CD8-positive, alpha-beta memory T cell (primary cell): ENCODE results near the gene TTC16. TPM values are rescaled to one million over a fixed set of nuclear protein-coding genes. Genes with fewer than 3 reads are reported as not detected.

Experiments used
- CTCF ChIA-PET: fragments of 350-600 bp; sonication (Branson Sonifier 250); formaldehyde crosslinking; loops from one replicate; lab custom pipeline; 2021; ENCODE audit warnings: antibody characterized with exemption; lab: Charles Lee
- POLR2A ChIA-PET: fragments of 350-600 bp; sonication (Branson Sonifier 250); formaldehyde crosslinking; loops from one replicate; lab custom pipeline; 2021; ENCODE audit warnings: antibody characterized with exemption; lab: Charles Lee
- DNase-seq, 5 donors: peaks; one replicate each; pipeline versions ENCODE4 v3.0.0 to v3.0.0-alpha.2; 2020 to 2022; ENCODE audit warnings: mixed read lengths in 1 of 5
- H3K27ac ChIP-seq: one replicate; pipeline ENCODE4 v1.7.0; 2013; ENCODE audit warnings: low read depth, mild to moderate bottlenecking, low read length, moderate library complexity
- H3K27me3 ChIP-seq: 2 replicates; pipeline ENCODE4 v1.7.0; 2013; ENCODE audit warnings: low read length, mild to moderate bottlenecking; ENCODE audit not compliant: insufficient read depth, poor library complexity, severe bottlenecking
- H3K36me3 ChIP-seq: 2 replicates; pipeline ENCODE4 v1.7.0; 2013; ENCODE audit warnings: mild to moderate bottlenecking, low read length, moderate library complexity; ENCODE audit not compliant: insufficient read depth
- H3K4me1 ChIP-seq: 2 replicates; pipeline ENCODE4 v1.7.0; 2013; ENCODE audit warnings: mild to moderate bottlenecking, low read length, moderate library complexity; ENCODE audit not compliant: insufficient read depth
- H3K4me3 ChIP-seq: 2 replicates; pipeline ENCODE4 v1.7.0; 2013; ENCODE audit warnings: mild to moderate bottlenecking, low read length
- H3K9me3 ChIP-seq: 2 replicates; pipeline ENCODE4 v1.7.0; 2013; ENCODE audit warnings: mild to moderate bottlenecking, low read length
- H3K27ac Mint-ChIP-seq, 8 donors: one replicate each; pipeline ENCODE4 v1.8.0; 2020 to 2021; ENCODE audit warnings: mixed read lengths in 8 of 8, mild to moderate bottlenecking in 6 of 8, inconsistent platforms in 3 of 8, moderate library complexity in 3 of 8
- H3K27me3 Mint-ChIP-seq, 2 donors: one replicate each; pipeline ENCODE4 v1.8.0; 2020 to 2021; ENCODE audit warnings: mixed read lengths in 2 of 2, mild to moderate bottlenecking in 1 of 2, moderate library complexity in 1 of 2
- H3K36me3 Mint-ChIP-seq, 3 donors: one replicate each; pipeline ENCODE4 v1.8.0; 2020 to 2021; ENCODE audit warnings: mixed read lengths in 3 of 3, inconsistent platforms in 1 of 3, mild to moderate bottlenecking in 1 of 3
- H3K4me1 Mint-ChIP-seq, 3 donors: one replicate each; pipeline ENCODE4 v1.8.0; 2020 to 2021; ENCODE audit warnings: mixed read lengths in 3 of 3, inconsistent platforms in 1 of 3, mild to moderate bottlenecking in 1 of 3
- H3K4me3 Mint-ChIP-seq, 7 donors: one replicate each; pipeline ENCODE4 v1.8.0; 2020 to 2021; ENCODE audit warnings: mixed read lengths in 7 of 7, mild to moderate bottlenecking in 6 of 7, moderate library complexity in 4 of 7, inconsistent platforms in 2 of 7
- H3K9me3 Mint-ChIP-seq, 5 donors: one replicate each; pipeline ENCODE4 v1.8.0; 2020 to 2022; ENCODE audit warnings: mixed read lengths in 5 of 5, mild to moderate bottlenecking in 3 of 5, moderate library complexity in 2 of 5, inconsistent platforms in 1 of 5
- polyA plus RNA-seq: library from polyadenylated mRNA; unstranded; fragments of 300-500 nt; fragmentation: Illumina TruSeq; gene quantifications from one replicate; pipeline ENCODE4 v1.2.3, GENCODE V29; 2021
- total RNA-seq, 2 experiments: library from RNA; stranded (reverse); gene quantifications; one replicate each; pipeline ENCODE4 v1.2.3, GENCODE V29; 2021

Gene TTC16
- total and polyA plus RNA-seq, 3 experiments from 2014 or later = 1.6 to 7.1 (median 1.8) TPM

GRCh38 chr9:127776195-127776923 lies 60.5 kb downstream of the TTC16 start:
- Histone ChIP-seq H3K9me3 (no peaks in the 10 kb centered on the region), H3K27ac (peak overlapping the region; percentile 82), H3K4me1 (peaks cover 49% of the 10 kb centered on the region), H3K4me3 (peak overlapping the region; percentile 68), H3K36me3 (peaks cover 17% of the 10 kb centered on the region), H3K27me3 (no peaks in the 10 kb centered on the region)
- peaks cover 0 to 38% (median 6%) of the 10 kb centered on the region in 3 donors for H3K36me3 Mint-ChIP-seq
- peak overlapping the region; percentile 91 to 100 (median 98) for H3K27ac Mint-ChIP-seq
- H3K27me3 Mint-ChIP-seq = no peaks in the 10 kb centered on the region
- peak overlapping the region; percentile 99 to 100 (median 100) for H3K4me3 Mint-ChIP-seq
- no peaks in the 10 kb centered on the region for H3K9me3 Mint-ChIP-seq
- DNase-seq = peak; percentile 61 to 87 (median 75)
- CTCF ChIA-PET = interaction anchor here (0.7 to 3.4 kb wide), 5 partner anchors 9 to 259 kb away, joined by 3 to 17 read pairs (median 6); partner anchors contain the start of genes CDK9 and TOR2A
- POLR2A ChIA-PET = interaction anchor here (0.5 to 2.3 kb wide), 6 partner anchors 9 to 388 kb away, joined by 3 to 13 read pairs (median 5); partner anchors contain the start of gene CDK9
- H3K4me1 Mint-ChIP-seq = peaks cover 43 to 69% (median 67%) of the 10 kb centered on the region in 3 donors

- peak overlapping the region; percentile 68 for H3K4me3 ChIP-seq
- Mint-ChIP-seq H3K9me3 (no peaks in the 10 kb centered on the region), H3K36me3 (peaks cover 0 to 32% (median 6%) of the 10 kb centered on the region in 3 donors), H3K27me3 (no peaks in the 10 kb centered on the region), H3K27ac (peak overlapping the region; percentile 91 to 100 (median 98)), H3K4me3 (peak overlapping the region; percentile 99 to 100 (median 100)), H3K4me1 (peaks cover 43 to 69% (median 67%) of the 10 kb centered on the region in 3 donors)
- H3K27ac ChIP-seq = peak overlapping the region; percentile 82
- H3K36me3 ChIP-seq = peaks cover 17% of the 10 kb centered on the region
- DNase-seq = no peak
- ChIA-PET POLR2A (interaction anchor here (0.5 to 2.3 kb wide), 3 partner anchors 8 to 139 kb away, joined by 5 to 13 read pairs (median 6); partner anchors contain the start of gene CDK9), CTCF (interaction anchor here (0.7 to 3.4 kb wide), 4 partner anchors 8 to 93 kb away, joined by 3 to 17 read pairs (median 10); partner anchors contain the start of genes CDK9 and TOR2A)
- H3K9me3 ChIP-seq = no peaks in the 10 kb centered on the region
- peaks cover 49% of the 10 kb centered on the region for H3K4me1 ChIP-seq
- no peaks in the 10 kb centered on the region for H3K27me3 ChIP-seq
These were observed 61.0 kb downstream of the TTC16 start for GRCh38 chr9:127776924-127777289.

GRCh38 chr9:127777368-127777980 lies 61.6 kb downstream of the TTC16 start:
- H3K27me3 Mint-ChIP-seq = no peaks in the 10 kb centered on the region

GRCh38 chr9:127778280-127779135 lies 62.6 kb downstream of the TTC16 start, which contains the start of gene SH2D3C:
Gene SH2D3C, minus strand, starts transcription at chr9:127778666. Its CDS starts 39 bp downstream, at chr9:127778627.
- peak in 3 of 5 donors; percentile 35 to 62 (median 55) for DNase-seq
- Mint-ChIP-seq H3K27ac (peak within 1 kb of the TSS; percentile 91 to 100 (median 98)), H3K27me3 (no peaks in the 10 kb centered on the region), H3K9me3 (no peaks in the 10 kb centered on the region), H3K4me1 (peaks cover 53 to 79% (median 75%) of the 10 kb centered on the region in 3 donors), H3K4me3 (peak within 1 kb of the TSS; percentile 99 to 100 (median 100)), H3K36me3 (peaks cover 0 to 20% (median 6%) of the 10 kb centered on the region in 3 donors)
- POLR2A ChIA-PET = interaction anchor here (0.7 to 2.6 kb wide), 8 partner anchors 7 to 328 kb away, joined by 3 to 14 read pairs (median 5); partner anchors contain the start of genes LRSAM1, RPL12 and TOR2A
- peak within 1 kb of the TSS; percentile 82 for H3K27ac ChIP-seq
- H3K4me1 ChIP-seq = peaks cover 52% of the 10 kb centered on the region
- H3K36me3 ChIP-seq = peaks cover 7% of the 10 kb centered on the region
- CTCF ChIA-PET = interaction anchor here (1.0 to 2.0 kb wide), 5 partner anchors 9 to 132 kb away, joined by 3 to 13 read pairs (median 6); partner anchors contain the start of gene TOR2A
- H3K4me3 ChIP-seq = peak within 1 kb of the TSS; percentile 68
- no peaks in the 10 kb centered on the region for H3K27me3 ChIP-seq
- H3K9me3 ChIP-seq = no peaks in the 10 kb centered on the region

More at GRCh38 chr9:127777368-127777980, 61.6 kb downstream of the TTC16 start:
- no peaks in the 10 kb centered on the region for H3K9me3 Mint-ChIP-seq
- peak overlapping the region; percentile 99 to 100 (median 100) for H3K4me3 Mint-ChIP-seq
- no peak for DNase-seq
- peaks cover 0 to 30% (median 6%) of the 10 kb centered on the region in 3 donors for H3K36me3 Mint-ChIP-seq
- Histone ChIP-seq H3K27me3 (no peaks in the 10 kb centered on the region), H3K4me3 (peak overlapping the region; percentile 68), H3K27ac (peak overlapping the region; percentile 82), H3K36me3 (peaks cover 16% of the 10 kb centered on the region), H3K9me3 (no peaks in the 10 kb centered on the region), H3K4me1 (peaks cover 50% of the 10 kb centered on the region)
- ChIA-PET CTCF (interaction anchor here (1.2 to 2.0 kb wide), 3 partner anchors 8 to 43 kb away, joined by 3 to 13 read pairs (median 6); partner anchors contain the start of gene TOR2A), POLR2A (interaction anchor here (0.7 to 1.6 kb wide), 3 partner anchors 10 to 326 kb away, joined by 3 to 8 read pairs (median 5); partner anchors contain the start of genes LRSAM1 and RPL12)
- peak overlapping the region; percentile 91 to 100 (median 98) for H3K27ac Mint-ChIP-seq
- peaks cover 44 to 73% (median 71%) of the 10 kb centered on the region in 3 donors for H3K4me1 Mint-ChIP-seq

GRCh38 chr9:127779136-127779981 lies 63.5 kb downstream of the TTC16 start:
- peak overlapping the region; percentile 57 for H3K4me3 ChIP-seq
- H3K4me1 ChIP-seq = peaks cover 60% of the 10 kb centered on the region
- peak in 4 of 5 donors; percentile 42 to 76 (median 53) for DNase-seq
- CTCF ChIA-PET = interaction anchor here (0.6 to 7.5 kb wide), 7 partner anchors 8 to 153 kb away, joined by 3 to 69 read pairs (median 6); partner anchors contain the start of gene TOR2A
- Mint-ChIP-seq H3K4me3 (peak overlapping the region; percentile 99 to 100 (median 100)), H3K9me3 (no peaks in the 10 kb centered on the region), H3K27me3 (no peaks in the 10 kb centered on the region), H3K27ac (peak overlapping the region; percentile 91 to 100 (median 98)), H3K36me3 (peaks cover 0 to 13% (median 2%) of the 10 kb centered on the region in 3 donors), H3K4me1 (peaks cover 56 to 82% (median 76%) of the 10 kb centered on the region in 3 donors)
- POLR2A ChIA-PET = interaction anchor here (0.7 to 2.6 kb wide), 6 partner anchors 8 to 45 kb away, joined by 3 to 14 read pairs (median 6); partner anchors contain the start of gene TOR2A
- H3K27me3 ChIP-seq = no peaks in the 10 kb centered on the region
- peak overlapping the region; percentile 82 for H3K27ac ChIP-seq
- H3K9me3 ChIP-seq = no peaks in the 10 kb centered on the region
- no peaks in the 10 kb centered on the region for H3K36me3 ChIP-seq

- Histone ChIP-seq H3K4me1 (peaks cover 66% of the 10 kb centered on the region), H3K4me3 (peak overlapping the region; percentile 12), H3K27ac (peak overlapping the region; percentile 82), H3K36me3 (no peaks in the 10 kb centered on the region), H3K9me3 (no peaks in the 10 kb centered on the region), H3K27me3 (no peaks in the 10 kb centered on the region)
- Mint-ChIP-seq H3K4me3 (peak overlapping the region; percentile 27 to 100 (median 100)), H3K27ac (peak overlapping the region; percentile 91 to 100 (median 98)), H3K27me3 (no peaks in the 10 kb centered on the region), H3K9me3 (no peaks in the 10 kb centered on the region), H3K36me3 (peaks cover 0 to 11% (median 2%) of the 10 kb centered on the region in 3 donors), H3K4me1 (peaks cover 60 to 85% (median 76%) of the 10 kb centered on the region in 3 donors)
- POLR2A ChIA-PET = interaction anchor here (2.3 to 2.6 kb wide), 2 partner anchors 9 to 46 kb away, joined by 9 to 14 read pairs; partner anchors contain the start of gene TOR2A
- CTCF ChIA-PET = interaction anchor here (1.3 to 7.5 kb wide), 3 partner anchors 9 to 89 kb away, joined by 5 to 69 read pairs (median 5); partner anchors contain the start of gene TOR2A
- DNase-seq = no peak
These were observed 64.4 kb downstream of the TTC16 start for GRCh38 chr9:127780126-127780885.
